Sciatic nerve (tissue), 2 donors: ENCODE measurements around the gene LRRC39. TPM values are rescaled to one million over a fixed set of nuclear protein-coding genes. Genes with fewer than 3 reads are reported as not detected.

ENCODE experiments used
- ATAC-seq: fragments of 200-7000 bp; cut with Tn5 transposase; one replicate; pipeline ENCODE4 v1.9.1; 2020; ENCODE audit warnings: mild to moderate bottlenecking, moderate library complexity
- DNase-seq: peaks from one replicate; pipeline ENCODE4 v3.0.0-alpha.2; 2020; ENCODE audit warnings: low spot score
- intact Hi-C: fragments of 100-400 bp; cut with DNase I; formaldehyde crosslinking; loops from one replicate; pipeline ENCODE4 v1.14.2; 2022
- total RNA-seq: library from RNA; stranded (reverse); fragmentation: NEBNext Ultra II Directional; extraction: Animal tissue kit (Norgen Biotek cat#: 25700); gene quantifications from one replicate; pipeline ENCODE4 v1.2.1, GENCODE V29; 2021
- donor health status: DM: no; HTN: no; CAD: no.
- donor health status: DM: no; HTN: no; CAD: no.

Gene LRRC39
- total RNA-seq, 1 donor from 2014 or later = 1.7 TPM

DNA sequence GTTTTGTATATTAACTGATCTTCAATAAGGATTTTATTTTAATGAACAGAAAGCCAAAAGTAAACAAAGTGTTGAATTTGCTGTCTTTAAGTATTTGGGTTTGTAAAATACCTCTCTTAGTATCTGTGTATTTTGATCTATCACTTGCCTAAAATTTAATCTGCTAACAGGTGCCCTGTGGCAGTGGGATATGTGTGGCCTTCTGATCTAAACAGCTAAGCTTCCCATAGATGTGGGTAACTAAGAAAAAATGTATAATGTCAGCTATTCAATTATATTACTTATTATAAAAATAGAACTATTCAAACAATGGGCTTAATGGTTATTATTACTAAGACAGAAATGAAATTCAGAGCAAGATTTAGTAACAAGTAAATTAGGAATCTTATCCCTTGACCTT lies 15.2 kb downstream of the LRRC39 start:
- intact Hi-C loops = no loop called here
- ATAC-seq (no peak), DNase-seq (no peak)

GRCh38 chr1:100152271-100152670 lies 25.8 kb downstream of the LRRC39 start:
- no peak for ATAC-seq
- intact Hi-C loops = no loop called here
- DNase-seq = no peak

- intact Hi-C loops = no loop called here
These were observed 26.4 kb downstream of the LRRC39 start for GRCh38 chr1:100151679-100152078.

DNA sequence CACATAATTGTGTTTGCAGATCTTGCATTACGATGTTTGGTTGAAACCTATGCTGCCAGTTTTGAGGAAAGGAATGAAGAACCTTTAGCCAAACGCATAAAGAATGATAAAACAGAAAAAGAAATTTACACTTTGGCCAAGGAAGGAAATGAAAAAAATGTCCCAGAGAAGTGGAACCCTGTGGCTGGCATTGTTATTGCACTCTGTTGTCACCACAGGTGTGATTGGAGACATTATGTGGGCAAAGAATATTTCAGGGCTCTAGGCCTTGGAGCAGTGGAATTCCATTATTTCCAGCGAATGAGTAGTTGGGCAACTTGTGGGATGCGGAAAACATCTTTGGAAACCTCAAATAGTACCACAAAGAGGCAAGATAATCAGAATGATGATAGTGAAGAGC lies 30.2 kb downstream of the LRRC39 start:
- DNase-seq = no peak
- intact Hi-C loops = no loop called here
- no peak for ATAC-seq

More at GRCh38 chr1:100151679-100152078, 26.4 kb downstream of the LRRC39 start:
- DNase-seq (no peak), ATAC-seq (no peak)

DNA sequence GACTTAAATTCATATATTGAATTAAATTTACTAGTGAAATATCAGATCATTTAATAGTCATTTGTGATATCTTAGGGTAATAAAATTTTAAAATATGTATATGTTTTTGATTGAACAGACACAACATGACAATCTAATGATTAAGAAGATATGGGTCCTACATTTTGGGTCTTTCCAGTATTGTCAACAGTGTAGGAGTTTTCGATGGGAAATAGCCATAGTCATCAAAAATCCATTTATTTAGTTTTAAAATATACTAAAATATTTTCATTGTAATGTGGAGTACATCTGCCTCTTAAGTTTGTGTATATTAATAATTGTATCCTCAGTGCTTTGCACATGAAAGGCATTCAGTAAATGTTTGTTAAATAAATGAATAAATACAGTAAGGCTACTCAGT lies 31.1 kb downstream of the LRRC39 start:
- intact Hi-C loops = no loop called here
- no peak for DNase-seq
- ATAC-seq = no peak

DNA sequence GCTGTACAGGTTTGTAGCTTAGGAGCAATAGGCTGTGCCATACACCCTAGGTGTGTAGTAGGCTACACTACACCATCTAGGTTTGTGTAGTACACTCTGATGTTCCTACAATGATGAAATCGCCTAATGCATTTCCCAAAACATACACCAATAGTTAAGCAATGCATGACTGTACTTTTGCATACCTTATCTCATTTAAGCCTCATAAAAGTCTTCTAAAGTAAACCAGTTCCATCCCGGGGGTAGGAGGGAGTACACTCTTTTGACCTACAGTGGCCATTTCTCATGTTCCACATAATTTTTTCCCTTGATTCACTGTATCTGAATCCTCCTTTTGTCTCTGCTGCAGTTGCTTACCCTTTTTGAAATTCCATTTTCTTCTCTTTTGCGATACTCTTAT lies 32.9 kb downstream of the LRRC39 start:
- DNase-seq = no peak
- ATAC-seq = no peak
- intact Hi-C loops = no loop called here

GRCh38 chr1:100142343-100142742 lies 35.7 kb downstream of the LRRC39 start:
- intact Hi-C loops = no loop called here
- no peak for ATAC-seq
- DNase-seq = no peak

DNA sequence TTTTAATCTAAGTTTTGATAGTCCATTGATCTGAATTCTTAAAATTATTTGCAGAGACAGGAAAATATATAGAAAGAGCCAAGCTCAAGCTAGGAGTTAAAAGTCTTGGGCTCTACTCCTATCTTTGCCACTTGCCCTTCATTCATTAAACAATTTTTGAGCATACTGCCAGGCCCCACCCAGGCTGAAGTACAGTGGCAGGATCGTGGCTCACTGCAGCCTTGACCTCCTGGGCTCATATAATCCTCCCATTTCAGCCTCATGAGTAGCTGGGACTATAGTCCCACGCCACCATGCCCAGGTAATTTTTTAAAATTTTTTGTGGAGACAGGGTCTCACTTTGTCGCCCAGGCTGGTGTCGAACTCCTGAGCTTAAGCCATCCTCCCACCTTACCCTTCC lies 36.9 kb downstream of the LRRC39 start:
- intact Hi-C loops = no loop called here
- DNase-seq (no peak), ATAC-seq (no peak)

GRCh38 chr1:100137602-100138001 lies 40.5 kb downstream of the LRRC39 start:
- no peak for ATAC-seq
- DNase-seq = no peak
- intact Hi-C loops = no loop called here

- DNase-seq = no peak
- no peak for ATAC-seq
- intact Hi-C loops = no loop called here
These were observed 43.2 kb downstream of the LRRC39 start for GRCh38 chr1:100134872-100135271.

DNA sequence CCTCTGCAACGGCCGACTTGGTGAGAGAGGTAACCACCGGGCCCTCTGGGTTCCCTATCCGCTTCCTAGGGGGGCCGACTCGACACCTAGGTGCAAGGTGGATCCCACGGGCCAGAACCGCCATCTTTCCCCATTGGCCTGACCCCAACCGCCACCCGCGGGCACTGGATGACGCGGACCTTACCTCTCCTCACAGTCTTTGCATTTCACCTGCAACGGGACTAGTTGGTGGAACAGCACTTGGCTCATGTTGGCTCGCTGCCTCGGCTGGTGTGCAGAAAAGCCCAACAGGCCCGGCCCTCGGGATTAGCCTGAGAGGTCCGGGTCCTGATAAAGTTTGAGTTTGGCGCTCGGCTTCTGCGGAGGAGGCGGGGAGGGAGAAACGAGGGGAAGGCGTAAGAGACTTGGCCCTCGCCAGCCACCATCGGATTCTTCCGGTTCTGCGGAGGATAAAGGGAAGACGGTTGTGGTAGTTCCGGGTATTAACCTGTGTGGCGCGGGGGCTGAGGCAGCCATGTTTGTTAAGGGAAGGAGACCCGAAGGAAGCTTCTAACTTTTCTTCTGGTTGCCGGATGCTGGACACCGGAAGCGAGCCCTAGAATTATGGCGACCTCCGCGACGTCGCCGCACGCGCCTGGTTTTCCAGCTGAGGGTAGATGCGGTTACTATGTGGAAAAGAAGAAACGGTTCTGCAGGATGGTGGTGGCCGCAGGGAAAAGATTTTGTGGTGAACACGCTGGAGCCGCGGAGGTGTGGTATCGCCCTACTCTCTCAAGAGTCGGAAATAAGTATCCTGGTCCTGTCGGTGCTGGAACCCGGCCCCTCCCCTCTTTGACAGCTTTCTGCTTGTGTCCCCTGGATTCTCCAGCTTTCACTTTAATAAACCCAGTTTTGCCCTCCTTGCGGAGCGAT lies 45.2 kb downstream of the LRRC39 start, which contains the start of the genes SASS6 and TRMT13:
SASS6 (minus strand) TSS at position 365 of the 912 bp plus-strand sequence; CDS start at position 249, 116 bp downstream.
TRMT13 (plus strand) TSS at position 598 of the 912 bp plus-strand sequence; CDS start at position 604, 6 bp downstream.
- intact Hi-C loops = no loop called here
- peak; percentile 97 for DNase-seq
- ATAC-seq = peak; percentile 100

DNA sequence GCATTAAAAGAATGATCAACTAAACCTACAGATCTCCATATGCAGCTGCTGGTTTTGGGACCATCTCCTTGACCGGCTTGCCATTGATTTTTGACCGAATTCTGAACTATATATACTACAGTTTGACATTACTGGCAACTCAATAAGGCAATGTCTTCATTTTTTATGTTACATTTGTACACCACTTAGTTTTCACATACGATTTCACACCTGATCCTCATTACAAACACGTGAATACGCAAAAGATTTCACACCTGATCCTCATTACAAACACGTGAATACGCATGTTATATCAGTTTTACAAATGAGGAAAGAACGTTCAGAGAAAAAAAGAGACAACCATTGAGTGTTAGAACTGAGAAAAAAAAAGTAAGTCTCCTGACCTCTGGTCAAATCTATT lies 46.4 kb downstream of the LRRC39 start:
- ATAC-seq (no peak), DNase-seq (no peak)
- intact Hi-C loops = no loop called here

- DNase-seq (no peak), ATAC-seq (no peak)
- intact Hi-C loops = no loop called here
These were observed 47.4 kb downstream of the LRRC39 start for GRCh38 chr1:100130552-100131077.

- intact Hi-C loops = no loop called here
- no peak for DNase-seq
- ATAC-seq = no peak
These were observed 50.8 kb downstream of the LRRC39 start for GRCh38 chr1:100127226-100127625.

DNA sequence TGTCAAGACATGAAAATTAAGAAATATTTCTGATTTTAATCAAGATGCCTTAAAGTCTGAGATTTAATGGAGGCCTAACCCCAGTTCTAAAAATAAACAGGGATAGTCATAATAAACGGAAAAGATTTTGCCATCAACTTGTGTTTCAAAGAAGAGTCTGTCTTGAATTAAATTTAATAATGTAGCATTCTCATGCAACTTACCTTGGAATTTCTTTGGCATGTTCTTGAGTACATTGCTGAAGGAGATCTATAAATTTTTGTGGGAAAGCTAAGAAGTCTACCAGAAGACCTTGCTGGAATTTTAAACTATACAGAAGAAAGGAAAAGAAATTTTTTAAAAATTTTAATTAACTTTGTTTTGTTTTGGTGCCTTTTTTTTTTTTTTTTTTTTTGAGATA lies 55.9 kb downstream of the LRRC39 start:
- ATAC-seq = no peak
- intact Hi-C loops = no loop called here

GRCh38 chr1:100115524-100115923 lies 62.5 kb downstream of the LRRC39 start:
- intact Hi-C loops = no loop called here
- ATAC-seq (no peak), DNase-seq (no peak)

More for the DNA sequence above, 55.9 kb downstream of the LRRC39 start:
- no peak for DNase-seq

DNA sequence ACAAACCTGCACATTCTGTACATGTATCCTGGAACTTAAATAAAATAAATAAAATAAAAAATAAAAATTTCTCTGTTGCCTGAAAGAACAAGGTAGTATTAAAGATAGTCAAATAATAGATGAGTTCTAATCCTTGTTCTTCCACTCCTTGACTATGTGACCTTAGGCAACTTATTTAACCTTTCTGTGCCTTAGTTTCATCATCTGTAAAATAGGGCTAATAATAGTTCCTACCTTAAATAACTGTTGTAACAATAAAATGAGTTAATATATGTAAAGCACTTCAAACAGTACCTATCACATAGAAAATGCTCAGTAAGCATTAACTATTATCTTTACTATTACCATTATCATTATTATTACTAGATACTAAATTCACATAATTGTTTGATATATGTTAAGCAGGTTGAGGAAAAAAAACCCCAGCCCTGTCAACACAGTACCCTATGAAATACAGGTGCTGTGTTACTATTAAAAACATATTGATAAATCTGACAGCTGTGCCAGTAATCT lies 68.4 kb downstream of the LRRC39 start:
- intact Hi-C loops = no loop called here
- ATAC-seq = no peak
- no peak for DNase-seq

DNA sequence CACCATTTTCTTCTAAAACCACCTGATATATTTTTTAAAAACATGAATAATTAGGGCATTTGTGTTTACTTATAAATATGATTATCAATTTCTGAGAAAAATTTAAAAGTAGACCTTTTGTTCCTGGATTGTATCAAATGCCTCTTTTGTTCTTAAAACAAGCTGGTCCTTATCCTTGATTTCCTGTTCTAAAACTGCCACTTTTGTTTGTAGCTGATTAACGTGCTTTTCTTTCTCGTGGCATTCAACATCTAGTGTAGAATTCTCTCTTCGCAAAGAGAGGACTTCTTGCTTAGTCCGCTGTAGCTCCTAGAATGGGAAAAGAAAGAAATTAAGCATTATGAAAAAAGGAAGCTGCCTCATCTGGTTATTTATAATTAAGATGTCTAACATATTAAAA lies 70.4 kb downstream of the LRRC39 start:
- DNase-seq (no peak), ATAC-seq (no peak)
- intact Hi-C loops = no loop called here

- DNase-seq (no peak), ATAC-seq (no peak)
- intact Hi-C loops = no loop called here
These were observed 76.5 kb downstream of the LRRC39 start for GRCh38 chr1:100101564-100101963.

- intact Hi-C loops = no loop called here
- DNase-seq (no peak), ATAC-seq (no peak)
These were observed 77.9 kb downstream of the LRRC39 start for GRCh38 chr1:100100202-100100601.
